Globus pallidus (tissue), 1 donor: Measurements from ENCODE around the gene NEUROD2.
A peak's percentile ranks its signal among the peaks of the same experiment; 100 is the strongest.

ENCODE experiments used
- DNase-seq: peaks from one replicate; pipeline ENCODE4 v3.0.0-alpha.2; 2015; ENCODE audit warnings: low spot score

The NEUROD2 gene

DNA sequence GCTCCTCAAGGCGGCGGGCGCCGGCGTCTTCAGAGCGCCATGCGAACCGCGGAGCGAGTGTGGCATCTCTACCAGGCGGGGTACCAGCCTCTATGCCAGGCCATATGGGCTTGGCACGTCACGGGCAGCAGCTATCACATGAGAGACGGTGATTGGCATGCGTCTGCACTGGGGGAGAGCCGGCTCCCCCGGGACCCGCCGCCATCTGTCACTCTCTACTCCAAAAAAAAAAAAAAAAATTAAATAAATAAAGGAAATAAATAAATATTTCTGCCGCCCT is at the start of gene NEUROD2:
Gene NEUROD2 (minus strand): TSS at position 70 of the 280 bp plus-strand sequence. CDS start 1,321 bp downstream, outside the sequence.
- no peak for DNase-seq

DNA sequence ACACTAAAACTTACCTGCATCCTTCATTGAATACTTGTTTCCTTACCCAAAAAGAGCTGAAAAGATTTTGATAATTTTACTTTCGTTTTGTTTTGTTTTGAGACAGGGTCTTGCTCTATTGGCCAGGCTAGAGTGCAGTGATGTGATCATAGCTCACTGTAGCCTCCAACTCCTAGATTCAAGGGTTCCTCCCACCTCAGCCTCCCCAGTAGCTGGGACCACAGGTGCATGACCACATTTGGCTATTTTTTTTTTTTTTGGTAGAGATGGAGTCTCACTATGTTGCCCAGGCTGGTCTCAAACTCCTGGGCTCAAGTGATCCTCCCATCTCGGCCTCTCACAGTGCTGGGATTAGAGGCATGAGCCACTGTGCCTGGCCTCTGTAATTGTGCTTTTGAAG is 47.4 kb upstream of the NEUROD2 start:
- no peak for DNase-seq

DNA sequence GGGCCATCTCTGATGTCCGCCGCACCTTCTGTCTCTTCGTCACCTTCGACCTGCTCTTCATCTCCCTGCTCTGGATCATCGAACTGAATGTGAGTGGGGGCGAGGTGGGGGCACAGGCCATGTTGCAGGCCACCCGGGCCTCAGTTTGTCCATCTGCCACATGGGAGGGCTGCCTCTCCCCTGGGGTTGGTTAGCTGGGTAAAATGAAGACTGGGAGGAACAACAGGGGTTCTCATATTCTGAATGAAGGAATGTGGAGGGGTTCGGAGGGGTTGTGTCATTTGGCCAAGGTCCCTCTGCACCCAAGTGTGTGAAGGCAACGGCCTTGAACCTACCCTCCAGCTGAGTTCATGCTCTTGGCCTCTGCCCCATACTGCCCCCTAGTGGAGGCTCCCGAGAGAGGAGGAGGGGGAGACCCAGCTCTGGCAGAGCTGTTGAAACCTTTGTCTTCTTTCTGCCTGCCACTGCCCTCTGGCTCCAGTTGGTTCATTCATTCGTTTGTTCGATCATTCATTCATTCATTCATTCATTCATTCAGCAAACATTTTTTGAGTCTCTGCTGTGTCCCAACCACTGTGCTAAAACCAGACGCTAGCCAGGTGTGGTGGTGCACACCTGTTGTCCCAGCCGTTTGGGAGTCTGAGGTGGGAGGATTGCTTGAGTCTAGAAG is 46.1 kb upstream of the NEUROD2 start:
- no peak for DNase-seq

DNA sequence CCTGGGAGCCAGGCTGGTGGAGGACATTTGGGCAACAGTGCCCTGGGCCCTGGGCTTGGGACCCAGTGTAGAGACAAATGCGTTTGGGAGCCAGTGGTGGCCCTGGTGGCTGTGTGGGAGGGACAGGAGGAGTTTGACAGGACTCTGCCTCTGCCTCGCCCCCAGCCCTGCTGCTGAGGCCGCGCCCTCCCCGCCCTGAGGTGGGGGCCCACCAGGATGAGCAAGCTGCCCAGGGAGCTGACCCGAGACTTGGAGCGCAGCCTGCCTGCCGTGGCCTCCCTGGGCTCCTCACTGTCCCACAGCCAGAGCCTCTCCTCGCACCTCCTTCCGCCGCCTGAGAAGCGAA is 45.6 kb upstream of the NEUROD2 start:
- no peak for DNase-seq

DNA sequence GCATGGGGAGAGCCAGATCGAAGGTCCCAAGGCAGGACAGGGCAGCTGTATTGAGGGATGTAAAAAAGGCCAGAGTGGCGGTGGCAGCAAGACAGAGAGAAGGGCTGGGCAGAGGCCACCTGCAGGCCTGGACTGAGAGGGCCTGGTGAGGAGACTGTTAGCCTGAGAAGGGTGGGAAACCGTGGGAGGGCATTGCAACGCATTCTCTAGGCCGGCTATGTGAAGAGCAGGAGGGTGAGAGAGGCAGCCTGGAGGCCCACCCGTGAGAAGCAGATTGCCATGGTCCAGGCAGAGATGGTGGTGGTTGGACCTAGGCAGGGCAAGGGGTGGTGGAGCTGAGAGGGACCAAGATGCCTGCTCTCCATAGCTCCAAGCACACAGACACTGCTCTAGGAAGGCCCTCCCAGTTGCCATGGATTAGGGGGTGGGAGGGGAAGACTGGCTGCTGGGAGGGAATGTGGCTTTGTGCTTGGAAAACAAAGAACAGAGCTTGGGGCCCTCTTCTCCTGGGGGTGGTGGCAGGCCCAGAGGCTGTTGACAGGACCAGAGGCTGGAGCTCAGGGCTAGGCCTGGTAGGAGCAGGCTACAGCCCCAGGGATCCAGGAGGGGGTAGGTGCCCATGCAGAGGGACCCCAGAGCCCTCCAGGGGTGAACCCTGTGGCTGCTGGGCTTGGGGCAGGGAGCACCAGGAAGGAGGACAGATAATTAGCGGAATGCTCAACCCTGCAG is 45.0 kb upstream of the NEUROD2 start:
- peak; percentile 88 for DNase-seq

DNA sequence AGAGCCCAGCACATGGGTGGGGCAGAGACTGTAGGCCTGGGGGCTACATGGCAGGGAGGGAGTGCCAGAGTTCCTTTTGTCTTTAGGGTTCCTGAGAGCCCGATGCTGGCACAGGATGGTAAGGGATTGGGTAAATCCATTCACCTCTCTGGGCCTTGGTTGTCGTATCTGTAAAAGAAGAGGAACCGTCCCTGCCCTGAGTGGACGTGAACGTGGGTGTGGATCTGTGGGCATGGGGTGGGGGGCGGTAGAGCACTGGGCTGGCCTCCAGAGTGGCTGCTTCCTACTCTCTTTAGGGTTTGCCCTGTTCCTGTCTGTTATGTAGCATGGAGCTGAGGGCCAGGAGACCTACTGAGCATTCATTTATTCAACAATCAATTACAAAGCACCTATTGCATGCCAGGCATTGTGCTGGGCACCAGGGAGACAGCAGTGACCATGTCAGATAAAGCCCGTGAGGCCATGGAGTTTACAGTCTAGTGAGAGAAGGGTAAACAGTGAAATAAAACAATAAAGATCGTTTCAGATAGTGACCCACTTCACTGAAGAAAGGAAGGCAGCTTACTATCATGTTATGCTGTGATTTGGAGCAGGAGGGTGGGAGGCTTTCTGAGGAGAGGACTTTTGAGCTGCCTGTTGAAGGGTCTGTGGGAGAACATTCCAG is 44.3 kb upstream of the NEUROD2 start:
- no peak for DNase-seq

DNA sequence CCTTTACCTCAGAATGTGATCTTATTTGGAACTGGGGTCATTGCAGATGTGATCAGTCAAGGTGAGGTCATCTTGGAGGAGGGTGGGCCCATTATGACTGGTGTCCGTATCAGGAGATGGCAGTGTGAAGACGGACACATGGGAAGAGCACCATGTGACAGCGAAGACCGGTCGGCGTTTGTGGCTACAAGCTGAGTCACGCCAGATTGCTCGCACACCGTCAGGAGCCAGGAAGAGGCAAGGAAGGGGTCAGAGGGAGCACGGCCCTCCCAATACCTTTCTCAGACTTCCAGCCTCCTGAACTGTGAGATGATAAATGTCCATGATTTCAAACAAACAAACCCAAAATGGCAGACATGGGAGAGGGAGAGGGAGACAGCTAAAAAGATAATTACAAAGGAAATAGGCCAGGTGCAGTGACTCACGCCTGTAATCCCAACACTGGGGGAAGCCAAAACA is 42.4 kb upstream of the NEUROD2 start:
- DNase-seq = no peak

DNA sequence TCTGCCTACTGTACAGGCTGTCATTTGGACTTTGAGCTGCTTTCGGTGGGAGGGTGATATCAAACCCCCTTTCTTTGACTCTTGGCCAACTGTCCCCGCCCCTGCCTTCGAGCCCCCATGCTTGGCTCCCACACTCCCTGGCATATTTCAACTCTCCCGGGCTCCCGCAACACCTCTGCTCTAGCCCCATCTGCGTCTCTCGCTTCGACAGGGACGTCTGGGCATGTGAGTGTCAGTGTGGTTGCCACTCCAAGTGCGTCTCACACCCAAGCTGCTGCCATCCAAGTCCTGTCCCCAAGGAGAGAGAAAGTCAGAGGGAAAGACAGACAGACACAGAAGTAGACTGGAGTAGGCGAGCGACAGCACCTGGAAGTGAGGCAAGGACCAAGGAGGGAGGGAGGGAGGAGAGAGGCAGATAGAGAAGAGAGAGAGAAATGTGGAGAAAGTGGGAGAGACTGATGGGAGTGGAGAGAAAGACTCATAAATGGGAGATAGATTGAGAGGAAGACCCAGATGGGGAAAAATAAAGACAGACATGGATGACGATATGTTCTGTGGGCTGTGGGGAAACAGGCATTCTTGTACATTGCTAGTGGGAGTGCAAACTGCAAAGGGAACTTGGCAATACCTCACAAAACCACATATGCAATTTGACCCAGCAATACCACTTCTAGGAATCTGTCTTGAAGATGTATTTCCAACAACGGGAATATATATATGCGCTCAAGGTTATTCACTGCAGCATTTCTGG is 41.1 kb upstream of the NEUROD2 start:
- no peak for DNase-seq

DNA sequence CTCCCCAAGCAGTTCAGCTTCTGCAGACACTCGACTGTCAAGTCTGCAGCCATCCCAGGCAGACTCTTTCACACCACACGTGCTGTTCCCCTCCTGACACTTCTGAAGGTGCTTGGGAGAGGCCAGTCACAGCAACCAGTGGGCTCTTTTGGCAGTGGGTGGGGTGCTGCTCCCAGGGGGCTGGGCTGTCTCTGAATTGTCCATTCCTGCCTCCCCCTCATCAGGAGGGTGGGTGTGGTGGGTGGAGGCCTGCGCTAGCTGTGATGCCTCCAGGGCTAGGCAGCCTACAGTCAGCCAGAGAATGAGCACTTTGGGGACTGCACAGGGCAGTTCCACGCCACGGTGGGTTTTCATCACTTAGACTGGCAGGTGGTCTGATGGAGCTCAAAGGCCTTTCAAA is 39.5 kb upstream of the NEUROD2 start:
- no peak for DNase-seq

DNA sequence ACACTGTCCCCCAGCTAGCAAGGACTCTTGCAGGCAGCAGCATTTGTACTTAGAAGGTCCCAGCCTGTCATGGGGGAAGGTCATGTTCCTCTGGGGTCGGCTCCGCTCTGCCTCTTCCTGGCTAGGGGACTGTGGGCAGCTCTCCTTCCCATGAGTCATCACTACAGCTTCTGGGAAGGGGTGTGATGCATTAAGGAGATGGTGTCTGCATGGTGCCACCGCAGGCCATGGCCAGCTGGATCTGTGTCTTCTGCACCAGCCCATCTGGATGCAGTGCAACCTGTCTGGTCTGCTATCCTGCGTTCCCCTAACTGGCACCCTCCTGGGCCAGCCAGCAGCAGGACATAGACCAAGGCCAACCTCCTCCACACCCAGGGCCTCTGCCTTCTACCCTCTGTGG is 35.6 kb upstream of the NEUROD2 start:
- DNase-seq = no peak

DNA sequence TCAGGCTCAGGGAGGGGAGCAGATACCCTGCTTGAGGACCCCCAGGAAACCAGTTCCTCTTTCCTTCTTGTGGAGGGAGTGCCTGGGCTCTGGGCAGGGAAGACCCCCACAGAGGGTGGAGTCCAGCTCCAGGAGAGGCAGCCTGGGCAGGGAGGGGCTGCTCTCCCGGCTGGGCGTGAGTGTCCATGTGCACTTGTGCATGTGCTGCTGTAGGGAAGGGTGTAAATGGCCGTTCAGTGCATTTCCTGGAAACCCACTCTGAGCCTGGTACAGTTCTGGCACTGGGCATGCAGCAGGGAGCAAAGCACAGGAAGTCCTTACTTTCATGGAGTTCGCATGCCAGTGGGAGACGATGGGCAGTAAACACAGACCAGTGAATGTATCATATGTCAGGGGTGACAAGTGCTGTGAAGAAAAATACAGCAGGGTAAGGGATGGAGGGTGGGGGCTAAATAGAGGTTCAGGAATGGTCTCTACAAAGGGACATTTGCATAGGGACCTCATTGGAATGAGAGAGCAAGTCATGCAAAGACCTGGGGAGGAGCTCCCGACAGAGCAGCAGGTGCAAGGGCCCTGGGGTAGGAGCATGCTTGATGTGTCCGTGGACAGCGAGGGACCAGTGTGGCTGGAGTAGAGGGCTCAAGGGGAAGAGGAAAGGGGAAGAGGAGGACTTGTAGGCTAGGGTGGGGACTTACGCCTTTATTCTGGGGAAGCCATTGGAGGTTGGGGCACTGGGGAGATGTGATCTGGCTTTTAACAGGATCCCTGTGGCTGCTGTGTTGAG is 34.8 kb upstream of the NEUROD2 start:
- DNase-seq = no peak

DNA sequence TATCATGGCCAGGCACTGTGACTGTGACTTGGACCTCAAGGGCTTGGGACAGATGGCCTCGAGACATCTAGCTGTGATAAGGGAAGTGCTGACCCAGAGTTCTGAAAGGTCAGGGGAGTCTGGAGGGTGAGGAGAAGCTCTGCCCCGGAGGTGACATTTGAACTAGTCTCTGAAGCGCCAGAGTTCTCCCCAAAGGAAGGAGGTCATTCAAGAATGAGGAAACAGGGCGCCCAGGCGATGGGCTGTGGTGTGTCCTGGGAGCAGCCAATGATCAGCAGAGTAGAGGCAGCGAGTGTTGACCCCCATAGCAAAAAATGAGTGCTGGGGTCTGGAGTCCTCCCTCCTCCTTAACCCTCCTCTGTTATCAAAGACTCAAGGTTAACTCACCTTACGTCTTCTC is 34.2 kb upstream of the NEUROD2 start:
- no peak for DNase-seq

DNA sequence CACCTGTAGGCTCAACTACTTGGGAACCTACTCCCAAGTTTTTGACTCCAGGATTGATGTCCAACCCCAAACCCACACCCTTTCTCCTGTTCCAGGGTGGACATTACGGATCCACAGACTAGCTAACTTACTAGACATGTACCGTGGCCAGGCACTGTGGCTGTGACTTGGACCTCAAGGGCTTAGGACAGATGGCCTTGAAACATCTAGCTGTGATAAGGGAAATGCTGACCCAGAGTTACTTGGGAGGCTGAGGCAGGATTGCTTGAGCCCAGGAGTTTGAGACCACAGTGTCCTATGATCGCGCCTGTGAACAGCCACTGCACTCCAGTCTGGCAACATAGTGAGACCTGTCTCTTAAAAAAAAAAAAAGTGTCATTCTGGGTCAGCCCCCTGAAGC is 33.4 kb upstream of the NEUROD2 start:
- DNase-seq = no peak

DNA sequence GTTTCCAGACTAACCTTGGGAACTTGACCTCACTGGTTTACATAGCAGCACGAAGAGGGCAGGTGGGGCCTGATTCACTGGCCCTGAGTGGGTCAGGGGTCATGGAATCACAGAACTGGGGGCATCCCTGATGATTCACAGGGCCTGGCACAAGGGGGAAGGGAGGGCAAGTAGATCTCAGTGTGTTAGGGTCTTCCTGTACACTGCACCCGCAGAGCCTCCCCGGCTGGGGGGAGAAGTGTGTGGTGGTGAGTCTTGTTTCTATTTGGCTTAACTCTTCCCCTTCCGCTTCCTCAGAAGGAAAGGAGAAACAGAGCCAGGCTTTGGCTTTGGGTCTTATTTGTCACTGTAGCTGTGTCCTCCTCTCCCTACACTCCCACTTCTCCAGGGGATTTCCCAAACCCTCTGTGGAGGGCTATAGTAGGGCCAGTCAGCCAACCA is 32.9 kb upstream of the NEUROD2 start:
- DNase-seq = no peak

DNA sequence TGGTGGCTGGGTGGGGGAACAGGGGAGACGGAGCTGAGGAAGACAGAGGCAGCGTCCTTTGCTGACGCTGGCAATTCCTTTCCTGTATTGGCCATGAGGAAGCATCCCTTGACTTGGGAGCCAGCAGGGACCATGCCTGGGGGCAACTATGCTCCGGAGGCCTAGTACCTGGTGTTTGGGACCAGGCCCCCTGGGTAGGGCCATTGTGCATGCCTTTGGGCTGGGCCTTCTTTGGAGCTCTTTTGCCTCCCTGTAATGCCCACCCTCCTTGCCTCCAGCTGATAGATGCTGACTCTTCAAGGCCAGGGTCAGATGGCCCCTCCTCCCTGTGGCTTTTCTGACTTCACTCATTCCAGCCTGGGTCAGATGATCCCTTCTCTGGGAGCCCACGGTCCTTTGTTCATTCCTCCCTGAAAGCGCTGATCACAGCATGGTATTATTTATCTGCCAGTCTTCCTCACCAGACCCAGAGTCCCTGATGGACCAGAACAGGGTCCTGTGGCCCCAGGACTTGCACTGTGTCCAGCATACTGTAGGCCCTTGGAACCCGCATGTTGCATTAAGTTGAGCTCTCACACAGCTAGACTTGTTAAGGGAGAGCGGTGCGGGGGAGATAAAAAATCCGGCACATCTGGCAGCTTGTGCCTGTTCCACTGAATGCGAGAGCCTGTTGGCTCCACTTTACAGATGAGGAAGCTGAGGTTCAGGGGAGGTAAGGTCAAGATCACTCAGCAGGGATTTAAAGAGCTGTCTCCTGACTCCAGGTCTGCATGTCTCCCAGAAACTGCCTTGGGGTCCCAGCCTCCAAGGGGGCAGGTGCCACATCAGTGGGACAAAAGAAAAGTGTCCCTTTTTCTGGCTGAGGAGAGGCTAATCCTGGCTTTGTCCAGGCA is 32.1 kb upstream of the NEUROD2 start:
- no peak for DNase-seq

DNA sequence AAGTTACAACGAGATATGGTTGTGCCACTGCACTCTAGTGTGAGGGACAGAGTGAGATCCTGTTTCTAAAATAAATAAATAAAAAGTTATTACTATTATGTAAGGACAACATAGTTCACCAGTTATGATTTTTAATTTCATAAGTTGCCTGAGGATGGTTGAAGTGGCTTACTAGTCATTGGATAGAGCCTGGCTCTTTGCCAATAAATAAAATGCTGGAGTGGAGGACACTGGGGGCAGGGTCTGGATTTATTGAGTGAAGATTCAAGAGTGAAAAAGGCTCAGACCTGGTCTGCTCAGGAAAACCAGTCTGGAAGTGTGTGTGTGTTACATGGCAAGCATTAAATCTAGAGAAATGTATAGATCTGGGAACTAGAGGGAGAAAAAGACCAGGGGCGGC is 31.3 kb upstream of the NEUROD2 start:
- DNase-seq = no peak

DNA sequence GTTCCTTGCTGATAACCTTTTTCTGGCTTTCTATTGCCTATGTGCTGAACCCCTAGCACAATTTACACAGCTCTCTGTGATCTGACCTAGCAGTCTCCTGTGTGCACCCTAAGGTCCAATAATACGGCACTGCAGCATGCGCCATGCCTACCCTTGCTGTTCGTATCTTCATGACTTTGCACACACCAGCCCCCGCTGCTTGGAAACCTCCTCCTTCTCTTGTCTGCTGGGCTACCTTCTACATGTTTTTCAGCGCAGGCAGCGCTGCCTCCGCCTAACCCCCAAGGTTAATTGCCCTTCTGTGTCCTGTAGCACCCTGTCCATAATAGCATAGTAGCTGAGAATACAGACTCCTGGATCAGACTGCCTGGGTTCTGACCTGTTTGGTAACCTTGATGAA is 30.6 kb upstream of the NEUROD2 start:
- no peak for DNase-seq

DNA sequence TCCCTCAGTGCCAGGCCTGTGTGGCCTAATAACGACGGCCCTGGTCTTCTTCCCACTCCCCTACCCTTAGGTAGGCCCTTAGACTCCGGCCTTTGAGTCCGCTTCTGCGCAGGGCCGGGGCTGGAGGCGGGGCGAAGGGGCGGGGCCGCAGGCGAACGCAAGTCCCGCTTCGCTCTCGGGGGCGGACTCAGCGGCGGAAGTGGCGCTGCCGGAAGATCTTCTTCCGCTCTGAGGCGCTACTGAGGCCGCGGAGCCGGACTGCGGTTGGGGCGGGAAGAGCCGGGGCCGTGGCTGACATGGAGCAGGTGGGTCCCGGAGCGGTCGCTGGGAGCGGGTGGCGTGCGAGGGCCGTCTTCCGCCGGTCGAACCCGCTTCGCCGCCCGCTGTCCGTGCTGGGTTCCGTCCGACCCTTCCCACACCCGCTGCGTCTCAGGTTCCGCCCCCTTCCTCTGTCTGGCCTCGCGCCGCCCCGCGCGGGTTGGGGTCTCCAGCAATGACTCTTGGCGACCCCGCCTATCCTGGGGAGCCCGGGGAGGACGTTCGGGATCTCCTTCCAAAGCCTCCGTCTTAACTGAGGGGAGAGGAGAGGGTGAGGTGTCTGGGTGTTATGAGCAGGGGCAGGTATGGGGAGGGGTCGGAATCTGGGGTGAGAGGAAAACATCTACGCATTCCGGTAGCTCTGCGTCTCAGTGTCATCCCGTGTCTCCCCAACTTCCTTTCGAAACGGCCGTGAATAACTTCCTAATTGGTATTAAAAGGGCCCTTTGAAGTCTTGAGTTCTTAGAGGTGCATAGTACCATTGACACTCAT is 29.4 kb upstream of the NEUROD2 start, which contains the start of gene STARD3:
Gene STARD3 (plus strand): TSS at position 218 of the 810 bp plus-strand sequence. CDS start 16,388 bp downstream, outside the sequence.
- DNase-seq = peak; percentile 90

DNA sequence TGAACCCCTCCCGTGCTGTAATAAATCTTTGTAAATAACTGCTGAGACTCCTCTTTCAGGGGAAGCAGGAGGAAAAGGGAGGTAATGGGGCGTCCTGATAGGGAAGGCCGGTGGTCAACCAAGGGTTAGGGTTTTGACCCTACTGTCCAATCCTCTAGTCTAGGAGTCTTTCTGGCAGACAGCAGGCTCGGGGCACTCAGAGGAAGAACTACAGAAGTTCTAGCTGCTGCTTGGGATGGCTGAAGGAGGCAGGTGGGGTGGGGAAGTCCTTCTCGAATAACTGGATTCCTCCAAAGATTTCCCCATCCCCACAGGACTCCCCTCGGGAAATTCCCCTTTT is 28.8 kb upstream of the NEUROD2 start:
- no peak for DNase-seq

DNA sequence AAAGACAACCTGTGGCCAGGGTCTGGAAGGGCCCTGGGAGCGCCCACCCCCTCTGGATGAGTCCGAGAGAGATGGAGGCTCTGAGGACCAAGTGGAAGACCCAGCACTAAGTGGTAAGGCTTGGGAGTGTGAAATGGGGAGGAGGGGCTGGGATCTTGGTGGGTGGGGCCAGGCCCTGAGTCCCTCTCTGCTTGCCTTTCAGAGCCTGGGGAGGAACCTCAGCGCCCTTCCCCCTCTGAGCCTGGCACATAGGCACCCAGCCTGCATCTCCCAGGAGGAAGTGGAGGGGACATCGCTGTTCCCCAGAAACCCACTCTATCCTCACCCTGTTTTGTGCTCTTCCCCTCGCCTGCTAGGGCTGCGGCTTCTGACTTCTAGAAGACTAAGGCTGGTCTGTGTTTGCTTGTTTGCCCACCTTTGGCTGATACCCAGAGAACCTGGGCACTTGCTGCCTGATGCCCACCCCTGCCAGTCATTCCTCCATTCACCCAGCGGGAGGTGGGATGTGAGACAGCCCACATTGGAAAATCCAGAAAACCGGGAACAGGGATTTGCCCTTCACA is 28.0 kb upstream of the NEUROD2 start:
- DNase-seq = no peak
